ENCODE results near the gene TOR2A.

TOR2A gene

GRCh38 chr9:127773981-127774380 lies 38.9 kb upstream of the TOR2A start:
- Histone ChIP-seq H3K4me3 (ENCODE audit: low read length) (no peak overlapping the region), H3K27ac (ENCODE audit: low read depth, low read length) (no peak overlapping the region), H3K9ac (ENCODE audit: low read length) (no peak overlapping the region), H3K27me3 (ENCODE audit: control insufficient read depth, insufficient read depth, low read length) (no peaks in the 10 kb centered on the region), H3K4me1 (ENCODE audit: control insufficient read depth, insufficient read depth, low read length) (no peaks in the 10 kb centered on the region), H3K36me3 (ENCODE audit: control insufficient read depth, insufficient read depth, low read length) (no peaks in the 10 kb centered on the region)

- Histone ChIP-seq H3K27me3 (ENCODE audit: control insufficient read depth, insufficient read depth, low read length) (no peaks in the 10 kb centered on the region), H3K4me1 (ENCODE audit: control insufficient read depth, insufficient read depth, low read length) (no peaks in the 10 kb centered on the region), H3K4me3 (ENCODE audit: low read length) (no peak overlapping the region), H3K36me3 (ENCODE audit: control insufficient read depth, insufficient read depth, low read length) (no peaks in the 10 kb centered on the region), H3K9ac (ENCODE audit: low read length) (no peak overlapping the region), H3K27ac (ENCODE audit: low read depth, low read length) (no peak overlapping the region)
These were observed 38.2 kb upstream of the TOR2A start for GRCh38 chr9:127773272-127773671.

- Histone ChIP-seq H3K9ac (ENCODE audit: low read length) (no peak overlapping the region), H3K27me3 (ENCODE audit: control insufficient read depth, insufficient read depth, low read length) (no peaks in the 10 kb centered on the region), H3K36me3 (ENCODE audit: control insufficient read depth, insufficient read depth, low read length) (no peaks in the 10 kb centered on the region), H3K27ac (ENCODE audit: low read depth, low read length) (no peak overlapping the region), H3K4me3 (ENCODE audit: low read length) (no peak overlapping the region), H3K4me1 (ENCODE audit: control insufficient read depth, insufficient read depth, low read length) (no peaks in the 10 kb centered on the region)
These were observed 37.5 kb upstream of the TOR2A start for GRCh38 chr9:127772603-127773002.

DNA sequence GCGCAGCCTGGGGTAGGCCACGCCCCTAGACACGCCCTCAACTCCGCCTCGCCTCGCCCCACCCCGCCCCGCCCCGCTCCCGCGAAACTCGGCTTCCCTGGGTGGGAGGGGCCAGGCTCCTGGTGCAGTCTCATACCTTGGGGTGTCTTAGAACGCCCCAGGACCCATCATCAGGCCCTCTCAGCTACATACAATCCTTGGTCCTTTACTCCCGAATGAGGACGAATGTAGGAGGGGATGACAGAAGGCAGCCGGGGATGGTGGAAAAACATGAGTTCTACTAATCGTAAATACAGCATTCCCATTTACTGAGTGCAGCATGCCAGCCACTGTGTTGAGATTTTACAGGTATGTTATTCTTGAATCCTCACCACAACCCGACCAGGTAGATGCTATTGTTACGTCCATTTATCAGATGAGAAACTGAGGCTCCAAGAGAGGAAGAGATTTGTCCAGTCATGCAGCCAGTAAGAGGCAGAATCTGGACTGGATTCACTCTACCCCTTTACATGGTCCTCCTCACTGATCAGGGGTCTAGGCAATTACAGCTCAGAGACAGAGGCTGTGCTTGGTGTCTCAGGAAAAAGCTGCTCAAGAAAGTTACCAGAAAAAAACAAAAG lies 36.6 kb upstream of the TOR2A start:
- H3K4me1 ChIP-seq (ENCODE audit: control insufficient read depth, insufficient read depth, low read length), result no peaks in the 10 kb centered on the region
- H3K36me3 ChIP-seq (ENCODE audit: control insufficient read depth, insufficient read depth, low read length), result no peaks in the 10 kb centered on the region
- peak overlapping the region; percentile 57 for H3K4me3 ChIP-seq (ENCODE audit: low read length)
- no peak overlapping the region for H3K9ac ChIP-seq (ENCODE audit: low read length)
- no peak overlapping the region for H3K27ac ChIP-seq (ENCODE audit: low read depth, low read length)
- H3K27me3 ChIP-seq (ENCODE audit: control insufficient read depth, insufficient read depth, low read length), result no peaks in the 10 kb centered on the region

- Histone ChIP-seq H3K4me1 (ENCODE audit: control insufficient read depth, insufficient read depth, low read length) (no peaks in the 10 kb centered on the region), H3K9ac (ENCODE audit: low read length) (no peak overlapping the region), H3K36me3 (ENCODE audit: control insufficient read depth, insufficient read depth, low read length) (no peaks in the 10 kb centered on the region), H3K27ac (ENCODE audit: low read depth, low read length) (peak overlapping the region; percentile 16), H3K4me3 (ENCODE audit: low read length) (peak overlapping the region; percentile 57), H3K27me3 (ENCODE audit: control insufficient read depth, insufficient read depth, low read length) (no peaks in the 10 kb centered on the region)
These were observed 35.9 kb upstream of the TOR2A start for GRCh38 chr9:127770905-127771569.

GRCh38 chr9:127770583-127770904 lies 35.5 kb upstream of the TOR2A start:
- Histone ChIP-seq H3K27me3 (ENCODE audit: control insufficient read depth, insufficient read depth, low read length) (no peaks in the 10 kb centered on the region), H3K36me3 (ENCODE audit: control insufficient read depth, insufficient read depth, low read length) (no peaks in the 10 kb centered on the region), H3K4me3 (ENCODE audit: low read length) (peak overlapping the region; percentile 57), H3K27ac (ENCODE audit: low read depth, low read length) (peak overlapping the region; percentile 16), H3K4me1 (ENCODE audit: control insufficient read depth, insufficient read depth, low read length) (no peaks in the 10 kb centered on the region), H3K9ac (ENCODE audit: low read length) (no peak overlapping the region)

GRCh38 chr9:127769929-127770582 lies 35.0 kb upstream of the TOR2A start:
- H3K4me1 ChIP-seq (ENCODE audit: control insufficient read depth, insufficient read depth, low read length), result no peaks in the 10 kb centered on the region
- peak overlapping the region; percentile 57 for H3K4me3 ChIP-seq (ENCODE audit: low read length)
- H3K27me3 ChIP-seq (ENCODE audit: control insufficient read depth, insufficient read depth, low read length), result no peaks in the 10 kb centered on the region
- no peak overlapping the region for H3K9ac ChIP-seq (ENCODE audit: low read length)
- no peaks in the 10 kb centered on the region for H3K36me3 ChIP-seq (ENCODE audit: control insufficient read depth, insufficient read depth, low read length)
- peak overlapping the region; percentile 16 for H3K27ac ChIP-seq (ENCODE audit: low read depth, low read length)

GRCh38 chr9:127769101-127769500 lies 34.0 kb upstream of the TOR2A start:
- Histone ChIP-seq H3K4me3 (ENCODE audit: low read length) (no peak overlapping the region), H3K36me3 (ENCODE audit: control insufficient read depth, insufficient read depth, low read length) (no peaks in the 10 kb centered on the region), H3K27ac (ENCODE audit: low read depth, low read length) (no peak overlapping the region), H3K27me3 (ENCODE audit: control insufficient read depth, insufficient read depth, low read length) (no peaks in the 10 kb centered on the region), H3K4me1 (ENCODE audit: control insufficient read depth, insufficient read depth, low read length) (no peaks in the 10 kb centered on the region), H3K9ac (ENCODE audit: low read length) (no peak overlapping the region)

DNA sequence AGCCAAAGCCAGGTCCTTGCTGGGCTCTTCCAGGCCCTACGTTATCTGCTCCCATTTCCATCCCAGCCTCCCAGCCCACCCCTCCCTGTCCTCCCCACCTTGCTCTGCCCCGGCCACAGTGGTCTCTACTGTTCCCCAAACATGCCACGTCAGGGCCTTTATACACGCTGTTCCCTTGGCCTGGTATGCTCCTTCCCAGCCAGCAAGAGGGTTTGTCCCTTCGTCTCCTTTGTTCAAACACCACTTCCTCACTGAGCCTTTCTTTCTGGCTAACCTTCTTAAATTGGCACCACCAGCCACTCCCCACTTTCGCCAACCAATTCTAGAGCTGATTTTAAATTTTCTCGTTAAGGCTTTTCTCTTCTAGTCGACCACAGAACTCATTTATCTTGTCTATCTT lies 33.6 kb upstream of the TOR2A start:
- no peaks in the 10 kb centered on the region for H3K36me3 ChIP-seq (ENCODE audit: control insufficient read depth, insufficient read depth, low read length)
- no peak overlapping the region for H3K4me3 ChIP-seq (ENCODE audit: low read length)
- no peaks in the 10 kb centered on the region for H3K4me1 ChIP-seq (ENCODE audit: control insufficient read depth, insufficient read depth, low read length)
- no peaks in the 10 kb centered on the region for H3K27me3 ChIP-seq (ENCODE audit: control insufficient read depth, insufficient read depth, low read length)
- H3K9ac ChIP-seq (ENCODE audit: low read length), result no peak overlapping the region
- H3K27ac ChIP-seq (ENCODE audit: low read depth, low read length), result no peak overlapping the region

DNA sequence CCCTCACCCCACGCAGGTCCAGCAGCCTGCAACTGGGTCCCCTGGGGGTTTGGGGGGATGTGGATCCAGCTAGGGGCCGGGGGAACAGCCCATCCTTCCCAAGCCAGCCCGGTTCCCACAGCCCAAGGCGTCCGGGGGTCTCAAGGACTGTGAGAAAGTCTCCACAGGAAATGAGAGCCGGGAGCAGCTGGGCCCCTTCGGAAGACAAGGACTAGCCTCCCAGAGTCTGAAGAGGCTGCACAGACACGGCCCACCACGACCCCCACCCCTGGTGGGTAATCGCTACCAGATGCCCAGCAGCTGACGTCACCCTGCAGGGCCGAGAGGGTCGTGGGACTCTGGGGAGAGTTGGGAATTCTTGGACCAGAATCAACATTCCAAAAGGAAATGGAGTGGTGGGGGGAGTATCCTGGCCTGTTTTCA lies 32.8 kb upstream of the TOR2A start:
- Histone ChIP-seq H3K4me3 (ENCODE audit: low read length) (no peak overlapping the region), H3K9ac (ENCODE audit: low read length) (no peak overlapping the region), H3K27me3 (ENCODE audit: control insufficient read depth, insufficient read depth, low read length) (no peaks in the 10 kb centered on the region), H3K4me1 (ENCODE audit: control insufficient read depth, insufficient read depth, low read length) (no peaks in the 10 kb centered on the region), H3K27ac (ENCODE audit: low read depth, low read length) (peak overlapping the region; percentile 16), H3K36me3 (ENCODE audit: control insufficient read depth, insufficient read depth, low read length) (no peaks in the 10 kb centered on the region)

DNA sequence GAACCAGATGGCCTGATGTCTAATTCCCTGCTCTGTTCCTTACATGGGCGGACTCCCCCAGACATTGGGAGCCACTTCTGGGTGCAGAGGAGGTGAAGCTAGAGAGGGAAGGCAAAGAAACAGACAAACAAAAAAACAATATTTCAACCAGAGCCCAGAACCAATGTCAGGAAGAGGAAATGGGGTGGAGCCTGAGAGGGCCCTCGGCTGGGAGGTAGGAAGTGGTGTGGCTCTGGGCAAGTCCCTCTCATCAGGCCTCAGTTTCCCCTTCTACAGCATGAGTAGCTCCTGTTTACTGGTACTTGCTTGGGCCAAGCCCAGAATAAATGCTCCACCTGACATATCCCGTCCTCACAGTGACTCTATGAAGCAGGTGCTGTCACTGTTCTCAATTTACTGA lies 32.3 kb upstream of the TOR2A start:
- H3K4me3 ChIP-seq (ENCODE audit: low read length), result no peak overlapping the region
- no peaks in the 10 kb centered on the region for H3K36me3 ChIP-seq (ENCODE audit: control insufficient read depth, insufficient read depth, low read length)
- no peaks in the 10 kb centered on the region for H3K27me3 ChIP-seq (ENCODE audit: control insufficient read depth, insufficient read depth, low read length)
- peak overlapping the region; percentile 16 for H3K27ac ChIP-seq (ENCODE audit: low read depth, low read length)
- no peak overlapping the region for H3K9ac ChIP-seq (ENCODE audit: low read length)
- no peaks in the 10 kb centered on the region for H3K4me1 ChIP-seq (ENCODE audit: control insufficient read depth, insufficient read depth, low read length)

DNA sequence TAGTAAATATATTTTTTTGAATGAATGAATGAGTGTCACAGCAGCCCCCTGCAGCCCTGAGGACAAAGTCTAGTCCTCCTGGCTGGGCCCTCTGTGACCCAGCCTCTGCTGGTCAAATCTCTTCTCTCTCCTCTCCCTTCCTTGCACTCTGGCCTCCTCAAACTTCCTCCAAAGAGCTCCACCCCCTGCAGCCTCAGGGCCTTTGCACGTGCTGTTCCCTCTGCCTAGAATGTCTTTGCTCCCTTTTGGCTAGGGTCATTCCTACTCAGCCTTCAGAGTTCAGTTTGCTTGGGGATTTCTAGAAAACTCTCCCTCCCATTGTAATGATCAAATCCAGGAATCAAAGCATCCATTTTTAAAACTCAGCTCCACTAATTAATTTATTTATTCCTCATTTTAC lies 30.3 kb upstream of the TOR2A start:
- no peak overlapping the region for H3K4me3 ChIP-seq (ENCODE audit: low read length)
- no peak overlapping the region for H3K9ac ChIP-seq (ENCODE audit: low read length)
- no peaks in the 10 kb centered on the region for H3K4me1 ChIP-seq (ENCODE audit: control insufficient read depth, insufficient read depth, low read length)
- no peaks in the 10 kb centered on the region for H3K36me3 ChIP-seq (ENCODE audit: control insufficient read depth, insufficient read depth, low read length)
- H3K27me3 ChIP-seq (ENCODE audit: control insufficient read depth, insufficient read depth, low read length), result no peaks in the 10 kb centered on the region
- H3K27ac ChIP-seq (ENCODE audit: low read depth, low read length), result no peak overlapping the region

- Histone ChIP-seq H3K9ac (ENCODE audit: low read length) (no peak overlapping the region), H3K4me1 (ENCODE audit: control insufficient read depth, insufficient read depth, low read length) (no peaks in the 10 kb centered on the region), H3K27me3 (ENCODE audit: control insufficient read depth, insufficient read depth, low read length) (no peaks in the 10 kb centered on the region), H3K27ac (ENCODE audit: low read depth, low read length) (no peak overlapping the region), H3K36me3 (ENCODE audit: control insufficient read depth, insufficient read depth, low read length) (no peaks in the 10 kb centered on the region), H3K4me3 (ENCODE audit: low read length) (no peak overlapping the region)
These were observed 28.9 kb upstream of the TOR2A start for GRCh38 chr9:127763918-127764384.

All from rectal smooth muscle tissue (tissue), 1 donor.